Liver (tissue), 3 donors: ENCODE measurements around the gene POU3F1.

Source experiments
- EGR1 ChIP-seq, 2 donors: IDR thresholded peaks; 2 replicates each; pipeline ENCODE4 v1.6.1; 2016 to 2018; ENCODE audit warnings: antibody characterized with exemption in 2 of 2, low read depth in 2 of 2
- FOXA1 ChIP-seq: IDR thresholded peaks from 2 replicates; pipeline ENCODE4 v1.6.1; 2016; ENCODE audit warnings: antibody characterized with exemption
- HNF4G ChIP-seq: IDR thresholded peaks from 2 replicates; pipeline ENCODE4 v1.6.1; 2016; ENCODE audit warnings: antibody characterized with exemption
- JUND ChIP-seq, 2 donors: IDR thresholded peaks; 2 replicates each; pipeline ENCODE4 v1.6.1; 2016; ENCODE audit warnings: antibody characterized with exemption in 2 of 2
- RAD21 ChIP-seq, 2 donors: IDR thresholded peaks; 2 replicates each; pipeline ENCODE4 v1.6.1; 2016; ENCODE audit warnings: antibody characterized with exemption in 2 of 2, mild to moderate bottlenecking in 2 of 2
- RXRA ChIP-seq, 2 donors: IDR thresholded peaks; 2 replicates each; pipeline ENCODE4 v1.6.1; 2017 to 2018; ENCODE audit warnings: antibody characterized with exemption in 2 of 2, mild to moderate bottlenecking in 1 of 2
- TAF1 ChIP-seq: conservative IDR thresholded peaks from 2 replicates; pipeline ENCODE4 v1.6.1; 2016; ENCODE audit warnings: antibody characterized with exemption, mild to moderate bottlenecking
- YY1 ChIP-seq: IDR thresholded peaks from 2 replicates; pipeline ENCODE4 v1.6.1; 2016; ENCODE audit warnings: antibody characterized with exemption, mild to moderate bottlenecking
- TF ChIP-seq, protein P1 (sequence below): fragments of 150-350 bp; IDR thresholded peaks from 2 replicates; pipeline ENCODE4 v1.5.1; 2017; ENCODE audit warnings: improper control_type of control experiment, low read depth, low read length; ENCODE audit not compliant: missing input control
- TF ChIP-seq, protein P2 (sequence below): IDR thresholded peaks from 2 replicates; pipeline ENCODE4 v1.6.1; 2016; ENCODE audit warnings: antibody characterized with exemption
- TF ChIP-seq, protein P3 (sequence below): IDR thresholded peaks from 2 replicates; pipeline ENCODE4 v1.6.1; 2016; ENCODE audit warnings: antibody characterized with exemption
- TF ChIP-seq, protein P4 (sequence below): IDR thresholded peaks from 2 replicates; pipeline ENCODE4 v1.6.1; 2016; ENCODE audit warnings: antibody characterized with exemption, mild to moderate bottlenecking
- TF ChIP-seq, protein P5 (sequence below): IDR thresholded peaks from 2 replicates; pipeline ENCODE4 v1.6.1; 2016; ENCODE audit warnings: antibody characterized with exemption
- donor health status: healthy.
- donor health status: healthy.

DNA sequence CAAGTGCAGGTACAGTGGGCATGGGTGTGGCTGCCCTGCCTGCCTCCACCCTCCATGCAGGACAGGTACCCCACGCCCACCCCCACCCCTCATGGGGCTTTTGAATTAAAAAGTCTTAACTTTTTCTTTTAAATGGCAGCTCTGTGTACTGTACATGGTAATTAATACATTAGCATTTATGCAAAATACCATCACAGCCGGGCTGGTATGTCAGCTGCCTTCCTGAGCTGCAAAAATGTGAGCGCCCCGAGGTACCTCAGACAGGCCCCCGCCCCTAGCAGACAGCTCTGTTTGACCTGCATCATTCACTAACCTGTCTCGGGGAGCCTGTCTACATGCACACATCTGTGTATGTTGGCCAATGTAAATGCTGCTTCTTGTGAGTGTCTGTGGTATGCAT, 42.2 kb upstream of the POU3F1 start:
- TF ChIP-seq FOXA1: no peak
- TF ChIP-seq, protein P1, sequence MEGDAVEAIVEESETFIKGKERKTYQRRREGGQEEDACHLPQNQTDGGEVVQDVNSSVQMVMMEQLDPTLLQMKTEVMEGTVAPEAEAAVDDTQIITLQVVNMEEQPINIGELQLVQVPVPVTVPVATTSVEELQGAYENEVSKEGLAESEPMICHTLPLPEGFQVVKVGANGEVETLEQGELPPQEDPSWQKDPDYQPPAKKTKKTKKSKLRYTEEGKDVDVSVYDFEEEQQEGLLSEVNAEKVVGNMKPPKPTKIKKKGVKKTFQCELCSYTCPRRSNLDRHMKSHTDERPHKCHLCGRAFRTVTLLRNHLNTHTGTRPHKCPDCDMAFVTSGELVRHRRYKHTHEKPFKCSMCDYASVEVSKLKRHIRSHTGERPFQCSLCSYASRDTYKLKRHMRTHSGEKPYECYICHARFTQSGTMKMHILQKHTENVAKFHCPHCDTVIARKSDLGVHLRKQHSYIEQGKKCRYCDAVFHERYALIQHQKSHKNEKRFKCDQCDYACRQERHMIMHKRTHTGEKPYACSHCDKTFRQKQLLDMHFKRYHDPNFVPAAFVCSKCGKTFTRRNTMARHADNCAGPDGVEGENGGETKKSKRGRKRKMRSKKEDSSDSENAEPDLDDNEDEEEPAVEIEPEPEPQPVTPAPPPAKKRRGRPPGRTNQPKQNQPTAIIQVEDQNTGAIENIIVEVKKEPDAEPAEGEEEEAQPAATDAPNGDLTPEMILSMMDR: no peak
- TF ChIP-seq, protein P2, sequence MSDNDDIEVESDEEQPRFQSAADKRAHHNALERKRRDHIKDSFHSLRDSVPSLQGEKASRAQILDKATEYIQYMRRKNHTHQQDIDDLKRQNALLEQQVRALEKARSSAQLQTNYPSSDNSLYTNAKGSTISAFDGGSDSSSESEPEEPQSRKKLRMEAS: no peak
- TF ChIP-seq YY1: no peak
- TF ChIP-seq, protein P3, sequence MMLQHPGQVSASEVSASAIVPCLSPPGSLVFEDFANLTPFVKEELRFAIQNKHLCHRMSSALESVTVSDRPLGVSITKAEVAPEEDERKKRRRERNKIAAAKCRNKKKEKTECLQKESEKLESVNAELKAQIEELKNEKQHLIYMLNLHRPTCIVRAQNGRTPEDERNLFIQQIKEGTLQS: no peak
- no peak for TF ChIP-seq RXRA (IDR thresholded peaks at IDR 0.05)
- no peak for TF ChIP-seq RAD21 (IDR thresholded peaks at IDR 0.05)
- TF ChIP-seq HNF4G: no peak
- TF ChIP-seq JUND (IDR thresholded peaks at IDR 0.05): no peak
- TF ChIP-seq, protein P4, sequence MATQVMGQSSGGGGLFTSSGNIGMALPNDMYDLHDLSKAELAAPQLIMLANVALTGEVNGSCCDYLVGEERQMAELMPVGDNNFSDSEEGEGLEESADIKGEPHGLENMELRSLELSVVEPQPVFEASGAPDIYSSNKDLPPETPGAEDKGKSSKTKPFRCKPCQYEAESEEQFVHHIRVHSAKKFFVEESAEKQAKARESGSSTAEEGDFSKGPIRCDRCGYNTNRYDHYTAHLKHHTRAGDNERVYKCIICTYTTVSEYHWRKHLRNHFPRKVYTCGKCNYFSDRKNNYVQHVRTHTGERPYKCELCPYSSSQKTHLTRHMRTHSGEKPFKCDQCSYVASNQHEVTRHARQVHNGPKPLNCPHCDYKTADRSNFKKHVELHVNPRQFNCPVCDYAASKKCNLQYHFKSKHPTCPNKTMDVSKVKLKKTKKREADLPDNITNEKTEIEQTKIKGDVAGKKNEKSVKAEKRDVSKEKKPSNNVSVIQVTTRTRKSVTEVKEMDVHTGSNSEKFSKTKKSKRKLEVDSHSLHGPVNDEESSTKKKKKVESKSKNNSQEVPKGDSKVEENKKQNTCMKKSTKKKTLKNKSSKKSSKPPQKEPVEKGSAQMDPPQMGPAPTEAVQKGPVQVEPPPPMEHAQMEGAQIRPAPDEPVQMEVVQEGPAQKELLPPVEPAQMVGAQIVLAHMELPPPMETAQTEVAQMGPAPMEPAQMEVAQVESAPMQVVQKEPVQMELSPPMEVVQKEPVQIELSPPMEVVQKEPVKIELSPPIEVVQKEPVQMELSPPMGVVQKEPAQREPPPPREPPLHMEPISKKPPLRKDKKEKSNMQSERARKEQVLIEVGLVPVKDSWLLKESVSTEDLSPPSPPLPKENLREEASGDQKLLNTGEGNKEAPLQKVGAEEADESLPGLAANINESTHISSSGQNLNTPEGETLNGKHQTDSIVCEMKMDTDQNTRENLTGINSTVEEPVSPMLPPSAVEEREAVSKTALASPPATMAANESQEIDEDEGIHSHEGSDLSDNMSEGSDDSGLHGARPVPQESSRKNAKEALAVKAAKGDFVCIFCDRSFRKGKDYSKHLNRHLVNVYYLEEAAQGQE: no peak
- TF ChIP-seq TAF1: no peak
- TF ChIP-seq, protein P5, sequence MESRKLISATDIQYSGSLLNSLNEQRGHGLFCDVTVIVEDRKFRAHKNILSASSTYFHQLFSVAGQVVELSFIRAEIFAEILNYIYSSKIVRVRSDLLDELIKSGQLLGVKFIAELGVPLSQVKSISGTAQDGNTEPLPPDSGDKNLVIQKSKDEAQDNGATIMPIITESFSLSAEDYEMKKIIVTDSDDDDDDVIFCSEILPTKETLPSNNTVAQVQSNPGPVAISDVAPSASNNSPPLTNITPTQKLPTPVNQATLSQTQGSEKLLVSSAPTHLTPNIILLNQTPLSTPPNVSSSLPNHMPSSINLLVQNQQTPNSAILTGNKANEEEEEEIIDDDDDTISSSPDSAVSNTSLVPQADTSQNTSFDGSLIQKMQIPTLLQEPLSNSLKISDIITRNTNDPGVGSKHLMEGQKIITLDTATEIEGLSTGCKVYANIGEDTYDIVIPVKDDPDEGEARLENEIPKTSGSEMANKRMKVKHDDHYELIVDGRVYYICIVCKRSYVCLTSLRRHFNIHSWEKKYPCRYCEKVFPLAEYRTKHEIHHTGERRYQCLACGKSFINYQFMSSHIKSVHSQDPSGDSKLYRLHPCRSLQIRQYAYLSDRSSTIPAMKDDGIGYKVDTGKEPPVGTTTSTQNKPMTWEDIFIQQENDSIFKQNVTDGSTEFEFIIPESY: no peak
- no peak for TF ChIP-seq EGR1 (IDR thresholded peaks at IDR 0.05; ENCODE audit: low read depth in 2 of 2)
